AG08395 (cell line): Measurements from ENCODE around the gene TPR.

Source experiments
- DNase-seq: peaks from one replicate; pipeline ENCODE4 v3.0.0; 2012; ENCODE audit warnings: mixed read lengths, low spot score

TPR gene

GRCh38 chr1:186286615-186287315, 88.3 kb downstream of the TPR start:
- DNase-seq: no peak

- DNase-seq: no peak
Observed at GRCh38 chr1:186283374-186283773, 91.7 kb downstream of the TPR start.

- DNase-seq: no peak
Observed at GRCh38 chr1:186282466-186282865, 92.6 kb downstream of the TPR start.

GRCh38 chr1:186275822-186276221, 99.2 kb downstream of the TPR start:
- peak; percentile 9 for DNase-seq

GRCh38 chr1:186272486-186272885, 102.6 kb downstream of the TPR start:
- DNase-seq: no peak

GRCh38 chr1:186271032-186271431, 104.0 kb downstream of the TPR start:
- no peak for DNase-seq
